GM12875 (cell line): ENCODE results near the gene METTL8.
"Not testable (repeated sequence)": the region's sequence is repeated elsewhere in the genome, so short reads cannot be mapped to it uniquely, and the experiment has no call there.

ENCODE experiments used
- H3K4me3 ChIP-seq: one replicate; pipeline ENCODE4 v1.5.1; 2011; ENCODE audit warnings: low read depth, low read length, control low read depth
- CTCF ChIP-seq: IDR thresholded peaks from 2 replicates; pipeline ENCODE4 v1.5.1; 2011; ENCODE audit warnings: low read depth, mild to moderate bottlenecking, control low read depth, inconsistent platforms, low read length, moderate library complexity, borderline replicate concordance; ENCODE audit not compliant: insufficient read depth

The METTL8 gene

GRCh38 chr2:171430516-171431410, 3.0 kb downstream of the METTL8 start:
- TF ChIP-seq CTCF = no peak
- no peak overlapping the region for H3K4me3 ChIP-seq

GRCh38 chr2:171422710-171423495, 10.9 kb downstream of the METTL8 start:
- H3K4me3 ChIP-seq = not testable (repeated sequence)

- no peak for TF ChIP-seq CTCF
Measured at GRCh38 chr2:171420728-171421563, 12.8 kb downstream of the METTL8 start.

GRCh38 chr2:171419333-171419732, 14.5 kb downstream of the METTL8 start:
- no peak for TF ChIP-seq CTCF

More at GRCh38 chr2:171420728-171421563, 12.8 kb downstream of the METTL8 start:
- H3K4me3 ChIP-seq = no peak overlapping the region

GRCh38 chr2:171416009-171416926, 17.5 kb downstream of the METTL8 start:
- TF ChIP-seq CTCF = peak; percentile 87
- no peak overlapping the region for H3K4me3 ChIP-seq

More at GRCh38 chr2:171419333-171419732, 14.5 kb downstream of the METTL8 start:
- no peak overlapping the region for H3K4me3 ChIP-seq

- not testable (repeated sequence) for H3K4me3 ChIP-seq
Measured at GRCh38 chr2:171414645-171415044, 19.1 kb downstream of the METTL8 start.

GRCh38 chr2:171412571-171413175, 21.1 kb downstream of the METTL8 start:
- H3K4me3 ChIP-seq = no peak overlapping the region
- TF ChIP-seq CTCF = no peak
